Activated CD4-positive, alpha-beta T cell treated with anti-CD3 and anti-CD28 coated beads, Interleukin-10, Interleukin-2, amounts not matched to agents 100 ng/mL and 50 ng/mL, durations not matched to agents 16 hours and 8 hours (primary cell): ENCODE measurements around the gene OR10V1.
"Not testable (repeated sequence)": the region's sequence is repeated elsewhere in the genome, so short reads cannot be mapped to it uniquely, and the experiment has no call there.

Source experiments
- DNase-seq: peaks from one replicate; pipeline ENCODE4 v3.0.0-alpha.2; 2020

The OR10V1 gene

DNA sequence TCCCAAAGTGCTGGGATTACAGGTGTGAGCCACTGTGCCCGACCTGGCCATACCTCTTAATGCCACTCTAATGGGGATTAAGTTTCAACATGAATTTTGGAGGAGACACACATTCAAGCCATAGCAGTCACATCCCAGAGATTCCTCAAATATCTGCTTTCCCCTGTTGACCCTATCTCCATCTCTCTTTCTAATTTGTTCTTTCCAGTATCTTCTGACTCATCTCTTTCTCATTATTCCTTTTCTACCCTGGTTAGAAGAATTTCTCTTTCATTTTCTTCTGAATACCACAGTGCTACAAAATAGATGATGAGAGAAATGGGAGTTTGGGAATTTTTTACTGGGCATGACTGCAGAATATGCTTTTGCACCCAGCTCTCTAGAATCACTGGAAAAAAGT lies 5.1 kb downstream of the OR10V1 start:
- no peak for DNase-seq

DNA sequence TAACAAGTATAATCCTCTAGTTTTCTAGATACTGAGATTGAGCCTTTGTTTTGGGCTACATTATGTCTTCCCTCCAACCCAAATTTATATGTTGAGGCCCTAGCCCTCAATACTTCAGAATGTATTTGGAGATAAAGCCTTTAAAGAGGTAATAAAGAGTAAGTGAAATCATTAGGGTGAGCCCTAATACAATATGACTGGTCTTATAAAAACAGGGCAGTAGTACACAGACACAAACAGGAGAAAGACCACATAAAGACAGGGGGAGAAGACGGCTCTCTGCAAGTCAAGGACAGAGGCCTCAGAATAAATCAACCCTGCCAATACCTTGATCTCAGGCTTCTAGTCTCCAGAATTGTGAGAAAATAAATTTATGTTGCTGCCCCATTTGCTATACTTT lies 6.3 kb downstream of the OR10V1 start:
- no peak for DNase-seq

DNA sequence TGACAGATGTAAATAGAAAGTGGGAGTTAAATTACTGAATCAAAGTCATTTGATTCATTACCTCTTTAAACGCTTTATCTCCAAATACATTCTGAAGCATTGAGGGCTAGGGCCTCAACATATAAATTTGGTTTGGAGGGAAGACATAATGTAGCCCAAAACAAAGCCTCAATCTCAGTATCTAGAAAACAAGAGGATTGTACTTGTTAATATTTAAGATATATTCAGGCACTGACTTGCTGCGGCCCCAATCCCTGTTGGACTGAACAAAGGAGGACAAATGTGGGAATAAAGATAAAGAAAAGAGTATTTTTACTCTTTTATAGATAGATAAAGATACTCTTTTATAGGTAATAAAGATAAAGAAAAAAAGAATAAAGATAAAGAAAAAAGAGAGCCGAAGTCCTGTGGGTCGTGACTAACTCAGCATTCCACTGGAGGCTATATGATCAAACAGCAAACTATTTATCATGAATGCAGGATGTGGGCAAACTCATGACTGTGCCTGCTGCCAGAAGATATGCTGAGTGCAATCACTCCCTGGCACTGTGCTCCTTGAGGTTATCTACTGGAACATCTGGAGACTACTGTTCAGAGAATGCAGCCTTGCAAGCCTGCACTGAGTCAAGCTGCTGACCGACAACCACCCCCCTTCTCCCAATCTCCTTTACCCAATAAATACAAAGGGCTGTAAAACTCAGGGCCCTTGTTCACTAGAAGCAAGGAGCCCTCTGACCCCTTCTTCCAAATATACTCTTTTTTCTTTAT lies 6.9 kb downstream of the OR10V1 start:
- DNase-seq = no peak

DNA sequence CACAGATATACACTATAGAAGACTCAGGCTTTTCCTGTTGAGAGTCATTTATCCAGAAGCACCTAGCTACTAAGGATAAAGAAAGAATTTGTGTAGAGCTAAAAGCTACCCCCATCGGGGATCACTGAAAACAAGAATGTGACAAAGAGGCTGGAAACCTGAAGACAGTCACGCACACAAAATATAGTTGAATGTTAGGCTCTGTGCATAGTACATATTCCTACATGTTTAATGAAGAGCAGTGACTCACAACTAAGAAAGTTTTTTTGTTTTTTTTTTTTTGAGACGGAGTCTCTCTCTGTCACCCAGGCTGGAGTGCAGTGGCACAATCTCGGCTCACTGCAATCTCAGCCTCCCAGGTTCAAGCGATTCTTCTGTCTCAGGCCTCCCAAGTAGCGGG lies 8.4 kb downstream of the OR10V1 start:
- DNase-seq = no peak

DNA sequence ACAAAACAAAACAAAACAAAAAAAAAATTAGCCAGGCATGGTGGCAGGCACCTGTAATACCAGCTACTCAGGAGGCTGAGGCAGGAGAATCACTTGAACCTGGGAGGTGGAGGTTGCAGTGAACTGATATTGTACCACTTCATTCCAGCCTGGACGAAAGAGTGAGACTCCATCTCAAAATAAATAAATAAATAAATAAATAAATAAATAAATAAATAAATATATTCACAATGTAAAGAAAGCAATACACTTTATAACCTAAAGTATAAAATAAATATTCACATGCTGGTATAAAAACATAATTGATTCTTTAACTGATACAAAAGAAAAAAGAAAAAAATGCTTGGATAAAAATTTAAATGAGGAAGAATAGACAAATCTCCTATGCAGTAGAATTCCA lies 10.1 kb downstream of the OR10V1 start:
- DNase-seq = not testable (repeated sequence)

DNA sequence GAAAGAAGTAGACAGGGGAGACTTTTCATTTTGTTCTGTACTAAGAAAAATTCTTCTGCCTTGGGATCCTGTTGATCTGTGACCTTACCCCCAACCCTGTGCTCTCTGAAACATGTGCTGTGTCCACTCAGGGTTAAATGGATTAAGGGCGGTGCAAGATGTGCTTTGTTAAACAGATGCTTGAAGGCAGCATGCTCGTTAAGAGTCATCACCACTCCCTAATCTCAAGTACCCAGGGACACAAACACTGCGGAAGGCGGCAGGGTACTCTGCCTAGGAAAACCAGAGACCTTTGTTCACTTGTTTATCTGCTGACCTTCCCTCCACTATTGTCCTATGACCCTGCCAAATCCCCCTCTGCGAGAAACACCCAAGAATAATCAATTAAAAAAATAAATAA lies 13.5 kb downstream of the OR10V1 start:
- not testable (repeated sequence) for DNase-seq

DNA sequence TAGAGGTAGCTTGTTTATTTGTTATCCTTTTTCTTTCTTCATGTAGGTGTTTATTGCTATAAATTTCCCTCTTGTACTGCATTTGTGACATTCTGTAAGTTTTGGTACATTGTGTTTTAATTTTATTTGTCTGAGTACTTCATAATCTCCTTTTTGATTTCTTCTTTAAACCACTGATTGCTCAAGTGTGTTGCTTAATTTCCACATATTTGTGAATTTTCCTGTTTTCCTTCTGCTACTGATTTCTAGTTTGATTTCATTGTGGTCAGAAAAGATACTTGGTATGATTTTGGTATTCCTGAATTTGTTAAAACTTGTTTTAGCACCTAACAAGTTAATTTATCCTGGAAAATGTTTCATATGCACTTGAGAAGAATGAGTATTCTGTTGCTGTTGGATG lies 15.1 kb downstream of the OR10V1 start:
- DNase-seq = no peak

DNA sequence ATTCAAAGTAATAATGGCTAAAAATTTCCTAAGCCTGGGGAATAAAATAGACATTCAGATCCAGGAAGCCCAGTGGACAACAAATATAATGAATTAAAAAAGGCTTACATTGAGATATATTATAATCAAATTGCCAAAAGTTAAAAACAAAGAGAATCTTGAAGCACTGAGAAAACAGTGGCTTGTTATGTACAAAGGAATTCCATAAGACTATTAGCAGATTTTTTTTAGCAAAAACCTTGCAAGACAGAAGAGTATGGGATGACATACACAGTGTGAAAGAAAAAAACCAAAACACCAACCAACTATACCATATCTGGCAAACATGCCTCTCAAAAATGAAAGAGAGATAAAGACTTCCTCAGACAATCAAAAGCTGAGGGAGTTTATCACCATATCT lies 20.7 kb downstream of the OR10V1 start:
- no peak for DNase-seq

DNA sequence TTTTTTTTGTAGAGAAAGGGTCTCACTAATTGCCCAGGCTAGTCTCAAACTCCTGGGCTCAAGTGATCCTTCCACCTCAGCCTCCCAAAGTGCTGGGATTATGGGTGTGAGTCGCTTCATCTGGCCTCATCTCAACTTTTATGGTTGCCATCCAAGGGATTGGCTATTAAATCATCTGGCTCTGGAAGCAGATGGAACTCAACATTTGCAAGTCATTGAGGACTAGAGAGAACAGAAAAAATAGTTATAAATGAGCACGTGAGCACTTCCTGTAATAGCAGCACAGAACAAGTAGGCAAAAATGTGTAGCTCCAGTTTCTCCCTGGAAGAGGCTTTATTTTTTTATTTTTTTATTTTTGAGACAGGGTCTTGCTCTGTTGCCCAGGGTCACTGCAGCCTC lies 22.5 kb downstream of the OR10V1 start:
- no peak for DNase-seq

DNA sequence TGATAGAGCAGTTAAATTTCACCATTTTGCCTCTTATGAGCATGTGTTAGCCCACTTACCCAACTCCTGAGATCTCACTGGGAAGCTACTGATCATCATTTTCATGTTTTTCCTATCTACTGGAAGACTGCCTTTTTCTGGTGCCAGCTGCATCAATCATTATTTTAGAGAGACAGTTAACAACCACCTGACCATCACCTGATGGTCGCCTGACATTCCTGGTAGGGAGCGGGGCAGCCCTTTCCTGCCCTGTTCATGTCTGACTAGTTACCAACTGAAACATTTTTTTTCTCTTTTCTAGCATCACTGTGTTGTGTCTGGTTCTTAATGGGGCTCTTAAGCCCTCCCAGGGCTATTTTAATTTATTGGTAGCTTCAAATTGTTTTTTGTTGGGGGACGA lies 24.6 kb downstream of the OR10V1 start:
- DNase-seq = no peak

DNA sequence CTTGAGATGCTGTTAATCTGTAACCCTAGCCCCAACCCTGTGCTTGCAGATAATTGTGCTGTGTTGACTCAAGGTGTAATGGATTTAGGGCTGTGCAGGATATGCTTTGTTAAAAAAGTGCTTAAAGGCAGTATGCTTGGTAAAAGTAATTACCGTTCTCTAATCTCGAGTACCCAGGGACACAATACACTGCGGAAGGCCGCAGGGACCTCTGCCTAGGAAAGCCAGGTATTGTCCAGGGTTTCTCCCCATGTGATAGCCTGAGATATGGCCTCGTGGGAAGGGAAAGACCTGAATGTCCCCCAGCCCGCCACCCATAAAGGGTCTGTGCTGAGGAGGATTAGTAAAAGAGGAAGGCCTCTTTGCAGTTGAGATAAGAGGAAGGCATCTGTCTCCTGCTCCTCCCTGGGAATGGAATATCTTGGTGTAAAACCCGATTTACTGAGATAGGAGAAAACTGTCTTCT lies 32.4 kb downstream of the OR10V1 start:
- not testable (repeated sequence) for DNase-seq

DNA sequence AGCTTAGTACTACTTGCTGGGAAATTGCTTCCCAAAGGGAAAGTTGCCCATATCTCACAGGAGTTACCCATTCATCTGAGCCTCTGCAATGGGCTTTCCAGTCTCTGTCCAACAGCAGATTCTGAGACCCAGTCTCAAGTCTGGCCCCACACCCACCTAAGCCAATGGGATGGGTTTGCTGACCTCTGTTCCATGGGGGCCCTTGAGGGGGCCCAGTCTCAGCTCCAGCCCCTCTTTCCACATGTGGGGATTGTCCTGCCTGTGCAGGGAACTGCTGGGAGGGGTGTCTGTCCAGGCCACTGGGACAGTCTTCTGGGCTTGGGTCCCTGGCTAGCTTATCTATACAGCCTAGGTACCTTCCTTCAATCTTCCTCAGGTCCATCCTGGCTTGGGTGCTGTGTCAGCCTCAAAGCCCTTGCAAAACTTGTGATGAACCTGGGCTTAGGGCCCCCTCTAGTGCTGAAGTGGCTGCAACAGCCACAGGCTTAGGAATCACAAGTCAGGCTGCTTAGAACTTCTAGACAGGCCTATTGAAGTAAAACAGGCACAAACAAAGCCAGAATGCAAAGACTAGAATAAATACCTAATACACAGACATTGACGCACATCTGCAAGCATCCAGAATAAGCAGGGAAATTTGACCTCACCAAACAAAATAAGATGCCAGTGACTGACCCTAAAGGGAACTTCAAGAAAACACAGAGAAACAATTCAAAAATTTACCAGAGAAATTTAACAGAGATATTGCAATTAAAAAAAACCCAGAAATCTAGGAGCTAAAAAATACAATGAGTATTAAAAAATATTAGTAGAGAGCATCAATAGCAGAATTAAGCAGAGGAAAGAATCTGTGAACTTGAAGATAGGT lies 33.1 kb downstream of the OR10V1 start:
- peak; percentile 71 for DNase-seq

DNA sequence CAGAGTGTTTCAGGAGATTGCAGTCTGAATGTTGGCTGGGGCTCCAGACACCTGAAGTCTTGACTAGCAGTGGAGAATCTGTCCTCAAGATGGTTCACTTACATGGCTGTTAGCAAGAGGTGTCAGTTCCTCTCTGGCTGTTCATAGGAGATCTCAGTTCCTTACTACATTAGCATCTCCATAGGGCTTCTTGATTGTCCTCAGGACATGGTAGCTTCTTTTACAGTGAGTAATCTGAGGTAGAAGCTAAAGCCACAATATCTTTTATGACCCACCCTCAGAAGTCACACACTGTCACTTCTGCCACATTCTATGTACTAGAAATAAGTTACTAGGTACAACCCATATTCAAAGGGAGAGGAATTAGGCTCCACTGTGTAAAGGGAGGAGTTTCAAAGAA lies 34.3 kb downstream of the OR10V1 start:
- no peak for DNase-seq

DNA sequence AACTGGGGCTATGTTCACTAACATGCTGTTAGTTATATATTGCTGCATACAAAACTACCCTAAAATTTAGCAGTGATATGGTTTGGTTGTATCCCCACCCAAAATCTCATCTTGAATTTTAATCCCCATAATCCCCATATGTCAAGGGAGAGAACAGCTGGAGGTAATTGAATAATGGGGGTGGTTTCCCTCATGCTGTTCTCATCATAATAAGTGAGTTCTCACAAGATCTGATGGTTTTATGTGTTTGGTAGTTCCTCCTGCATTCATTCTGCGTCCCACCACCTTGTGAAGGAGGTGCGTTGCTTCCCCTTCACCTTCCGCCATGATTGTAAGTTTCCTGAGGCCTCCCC lies 34.9 kb downstream of the OR10V1 start:
- no peak for DNase-seq

DNA sequence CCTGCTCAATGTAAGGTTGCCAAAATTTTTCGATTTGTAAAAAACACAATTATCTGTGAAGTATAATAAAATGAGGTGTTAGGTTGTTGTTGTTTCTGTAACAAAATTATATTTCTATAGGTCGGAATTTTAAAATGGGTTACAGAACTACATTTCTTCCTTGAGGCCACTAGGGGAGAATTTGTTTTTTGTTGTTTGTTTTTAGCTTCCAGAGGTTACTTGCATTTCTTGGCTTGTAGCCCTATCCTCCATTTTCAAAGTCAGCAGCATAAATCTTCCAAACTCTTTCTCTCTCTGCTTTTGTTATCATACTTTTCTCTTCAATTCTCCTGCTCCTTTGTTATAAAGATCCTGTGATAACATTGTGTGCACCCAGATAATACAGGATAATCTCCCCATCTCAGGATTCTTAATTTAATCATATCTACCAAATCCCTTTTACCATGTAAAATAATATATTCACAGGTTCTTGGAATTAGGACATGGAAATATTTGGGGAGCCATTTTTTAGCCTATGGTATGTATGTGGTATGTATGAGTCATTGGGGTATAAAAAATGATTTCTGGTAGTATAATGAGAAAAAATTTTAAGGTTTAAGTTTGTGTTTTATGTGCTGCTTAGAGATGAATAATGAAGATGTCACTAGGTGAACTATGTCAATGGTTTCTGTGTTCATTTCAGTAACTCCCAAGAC lies 35.4 kb downstream of the OR10V1 start:
- no peak for DNase-seq

DNA sequence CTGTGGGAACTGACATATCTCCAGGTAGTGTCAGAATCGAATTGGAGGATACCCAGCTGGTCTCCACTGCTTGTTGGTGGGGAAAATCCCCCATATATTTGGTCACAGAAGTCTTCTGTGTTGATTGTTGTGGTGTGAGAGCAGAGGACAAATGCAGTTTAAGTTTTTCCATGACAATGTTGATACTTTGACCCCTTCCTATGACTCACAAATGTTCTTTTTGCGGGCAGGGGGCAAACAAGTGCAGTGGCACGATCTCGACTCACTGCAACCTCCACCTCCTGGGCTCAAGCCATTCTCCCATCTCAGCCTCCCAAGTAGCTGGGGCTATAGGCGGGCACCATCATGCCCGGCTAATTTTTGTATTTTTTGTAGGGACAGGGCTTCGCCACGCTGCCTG lies 37.4 kb downstream of the OR10V1 start:
- DNase-seq = no peak

DNA sequence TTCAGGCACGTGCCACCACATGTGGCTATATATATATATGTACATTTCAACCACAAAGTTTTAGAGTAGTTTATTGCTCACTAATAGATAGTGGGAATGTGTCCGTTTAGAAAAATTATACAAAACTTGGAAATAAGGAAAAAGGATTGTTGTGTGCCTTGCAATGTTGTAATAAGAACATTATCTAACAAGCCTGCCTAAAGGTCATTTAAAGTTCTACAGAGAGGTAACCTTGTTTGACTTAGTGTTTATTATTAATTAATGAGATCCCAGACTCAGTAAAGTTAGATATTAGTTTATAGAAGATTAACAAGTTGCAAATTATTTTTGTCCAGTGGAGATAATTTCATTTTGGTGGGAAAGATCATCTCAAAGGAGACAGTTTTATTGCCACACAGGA lies 39.4 kb downstream of the OR10V1 start:
- no peak for DNase-seq

DNA sequence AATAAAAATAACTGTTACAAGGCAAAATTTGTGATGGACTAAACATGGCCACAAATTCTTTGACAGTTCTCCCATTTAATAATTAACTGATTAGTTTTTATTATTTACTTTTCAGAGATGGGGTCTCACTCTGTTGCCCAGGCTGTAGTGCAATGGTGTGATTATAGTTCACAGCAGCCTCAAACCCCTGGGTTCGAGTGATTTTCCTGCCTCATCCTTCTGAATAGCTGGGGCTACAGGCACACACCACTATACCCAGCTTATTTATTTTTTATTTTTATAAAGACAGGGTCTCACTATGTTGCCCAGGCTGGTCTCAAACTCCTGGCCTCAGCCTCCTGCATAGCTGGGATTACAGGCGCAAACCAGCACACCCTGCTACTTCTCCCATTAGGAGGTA lies 40.4 kb downstream of the OR10V1 start:
- no peak for DNase-seq

DNA sequence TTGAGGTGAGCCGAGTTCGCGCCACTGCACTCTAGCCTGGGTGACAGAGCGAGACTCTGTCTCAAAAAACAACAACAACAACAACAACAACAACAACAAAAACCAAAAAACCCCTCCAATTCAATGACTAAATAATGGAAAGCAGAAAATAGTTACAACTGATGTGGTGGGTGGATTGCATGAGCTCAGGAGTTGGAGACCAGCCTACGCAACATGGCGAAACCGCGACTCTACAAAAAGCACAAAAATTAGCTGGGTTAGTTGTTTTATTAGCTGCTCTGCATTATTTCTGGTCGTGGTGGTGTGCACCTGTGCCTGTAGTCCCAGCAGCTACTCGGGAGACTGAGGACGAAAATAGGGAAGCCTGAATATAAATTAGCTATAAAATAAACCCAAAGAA lies 42.2 kb downstream of the OR10V1 start:
- no peak for DNase-seq

DNA sequence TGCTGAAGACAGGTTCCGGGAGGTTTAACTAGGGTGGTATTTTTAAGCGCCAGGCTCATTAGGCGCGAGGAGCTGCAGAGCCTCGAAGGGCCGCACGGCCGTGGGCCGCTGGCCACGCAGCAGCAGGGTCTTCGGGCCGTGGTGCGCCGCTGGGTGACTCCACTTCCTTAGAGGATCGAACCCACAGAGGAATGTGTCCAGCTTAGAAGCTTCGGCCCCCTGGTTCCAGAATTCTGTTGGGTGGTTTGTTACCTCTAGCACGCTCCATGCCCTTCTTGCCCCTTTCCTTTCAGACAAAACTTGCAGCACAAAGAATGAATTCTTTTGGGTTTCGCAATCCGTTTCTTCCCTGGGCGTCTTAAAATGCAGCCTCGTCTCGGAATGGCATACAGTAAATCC lies 44.0 kb downstream of the OR10V1 start:
- DNase-seq = no peak

DNA sequence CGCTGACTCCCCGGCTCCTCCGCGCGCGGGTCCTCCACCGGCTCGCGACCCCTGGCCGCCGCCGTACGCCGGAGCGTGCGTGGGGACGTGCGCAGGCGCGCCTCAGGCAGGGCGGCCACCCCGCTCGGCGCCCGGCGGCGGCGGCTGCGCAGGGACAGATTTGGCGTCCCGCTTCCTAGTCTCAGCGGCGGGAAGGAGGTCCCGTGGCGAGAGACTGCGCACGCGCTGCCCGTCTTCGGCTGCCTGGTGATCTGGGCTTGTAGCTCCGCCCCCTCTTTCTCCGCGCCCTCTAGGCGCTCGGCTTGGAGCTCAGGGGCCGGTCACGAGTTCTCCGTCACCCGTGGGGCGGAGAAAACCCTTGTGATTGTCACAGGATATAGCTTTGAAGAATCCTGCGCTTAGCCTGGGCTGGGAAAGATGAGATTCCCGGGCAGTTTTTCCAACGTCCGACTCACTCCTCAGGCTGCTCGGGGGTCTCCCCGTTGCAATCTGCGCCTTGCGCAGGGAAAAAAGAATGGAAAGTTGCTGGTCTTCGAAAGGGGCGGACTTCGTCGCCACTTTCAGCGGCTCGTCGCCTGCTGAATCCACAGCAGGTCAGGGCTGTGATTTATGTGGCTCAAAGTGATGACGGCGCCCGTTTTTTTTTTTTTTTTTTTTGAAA lies 44.6 kb downstream of the OR10V1 start, which contains the start of gene PATL1:
Gene PATL1, minus strand, starts transcription at position 88 of the 661 bp plus-strand sequence. CDS start 142 bp downstream, outside the sequence.
- peak; percentile 99 for DNase-seq

DNA sequence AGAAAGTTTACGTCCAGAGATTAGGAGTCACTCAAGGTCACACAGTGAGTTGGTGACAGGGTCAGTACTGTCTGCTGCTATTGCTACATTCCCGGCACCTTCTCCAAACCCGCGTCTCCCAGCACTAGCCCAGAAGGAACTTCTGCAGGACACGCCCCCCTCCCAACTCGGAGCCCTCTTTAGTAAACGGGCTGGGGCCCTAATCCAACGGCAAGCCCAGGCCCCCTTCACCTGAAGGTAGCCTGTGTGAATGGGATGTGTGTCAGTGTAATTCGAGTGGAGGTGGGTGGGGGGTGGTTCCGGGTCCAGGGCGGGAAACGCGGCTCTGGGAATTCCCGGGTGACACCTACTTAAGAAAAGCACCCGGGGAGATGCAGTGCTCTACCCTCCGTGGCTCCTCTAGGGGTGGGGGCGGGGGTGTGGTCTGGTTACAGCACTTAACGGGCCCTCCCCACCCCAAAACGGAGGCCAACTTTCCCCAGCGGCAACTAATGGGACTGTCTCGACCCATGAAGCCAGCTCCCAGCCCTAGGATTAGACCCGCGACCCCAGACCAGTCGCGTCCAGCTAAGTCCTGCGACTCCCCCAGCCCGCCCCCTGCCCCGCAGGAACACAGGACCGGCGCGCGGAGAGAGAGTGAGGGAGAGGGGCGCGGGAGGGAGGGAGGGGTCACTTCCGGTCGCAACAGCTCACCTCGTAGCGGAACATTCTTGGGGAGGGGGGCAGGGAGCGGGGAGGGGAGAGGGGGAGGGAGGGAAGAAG lies 45.3 kb downstream of the OR10V1 start:
- DNase-seq = peak; percentile 54
